Measurements from ENCODE around the gene TAGAP.

GRCh38 chr6:159085396-159085895 lies 40.7 kb upstream of the TAGAP start:
- no peak for TF ChIP-seq POLR2AphosphoS5 (IDR thresholded peaks at IDR 0.05)
- TF ChIP-seq CTCF (IDR thresholded peaks at IDR 0.05): no peak
